GM19025 (cell line): ENCODE results near the gene TSC2.
"Not testable (repeated sequence)": the region's sequence is repeated elsewhere in the genome, so short reads cannot be mapped to it uniquely, and the experiment has no call there.

Experiments used
- ATAC-seq: cut with Tn5 transposase; IDR thresholded peaks from one replicate; pipeline ENCODE4 v1.9.1; 2021; ENCODE audit warnings: mild to moderate bottlenecking, low read depth, moderate library complexity; ENCODE audit not compliant: unreplicated experiment

Gene TSC2

DNA sequence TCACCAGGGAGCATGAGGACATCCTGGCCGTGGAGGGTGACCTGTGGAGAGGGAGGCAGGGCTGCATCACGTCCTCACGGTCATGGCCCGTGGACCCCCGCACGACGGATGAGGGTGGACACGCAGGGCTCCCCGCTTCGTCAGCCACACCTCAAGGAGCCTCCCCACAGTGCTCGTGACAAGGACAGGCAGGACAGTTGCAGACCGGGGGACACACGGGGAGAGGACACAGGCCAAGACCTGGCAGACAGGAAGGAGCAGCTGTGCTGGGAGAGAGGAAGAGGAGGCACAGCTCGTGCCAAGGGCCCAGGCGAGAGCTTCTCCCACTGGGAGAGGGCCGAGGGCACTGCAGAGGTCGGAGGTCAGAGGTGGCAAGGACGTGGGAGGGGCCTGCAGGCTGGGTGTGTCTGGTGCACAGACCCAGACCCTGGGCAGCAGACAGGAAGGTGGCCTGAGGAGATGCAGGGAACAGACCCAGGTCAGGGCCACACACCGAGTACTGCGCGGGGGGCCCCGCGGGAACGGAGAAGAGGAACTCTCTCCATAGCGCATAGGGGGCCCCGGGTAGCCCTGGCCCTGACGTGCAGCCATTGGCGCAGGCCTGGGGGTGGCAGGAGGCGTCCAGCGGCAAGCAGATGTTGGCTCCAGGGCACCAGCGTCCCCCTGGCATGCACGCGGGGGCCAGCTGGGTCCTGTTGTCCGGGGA lies 67.3 kb downstream of the TSC2 start:
- not testable (repeated sequence) for ATAC-seq

DNA sequence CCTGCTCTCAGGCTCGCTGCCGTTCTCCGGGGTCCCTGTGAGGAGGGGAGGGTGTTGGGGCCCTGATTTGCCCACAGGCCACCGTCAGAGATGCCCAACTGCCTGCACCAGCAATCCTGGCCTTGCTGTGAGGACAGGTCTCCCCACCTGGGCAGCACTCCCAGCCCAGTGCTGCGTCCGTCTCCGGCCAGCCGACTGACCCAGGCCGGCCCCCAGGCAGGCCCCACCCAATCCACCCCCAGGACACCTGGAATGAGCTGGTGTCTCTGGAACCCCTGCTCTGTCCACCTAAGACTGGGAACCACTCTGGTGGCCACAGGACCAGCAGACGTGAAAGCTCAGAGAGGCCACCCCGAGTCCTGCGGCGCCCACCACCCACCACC lies 67.8 kb downstream of the TSC2 start:
- no peak for ATAC-seq

DNA sequence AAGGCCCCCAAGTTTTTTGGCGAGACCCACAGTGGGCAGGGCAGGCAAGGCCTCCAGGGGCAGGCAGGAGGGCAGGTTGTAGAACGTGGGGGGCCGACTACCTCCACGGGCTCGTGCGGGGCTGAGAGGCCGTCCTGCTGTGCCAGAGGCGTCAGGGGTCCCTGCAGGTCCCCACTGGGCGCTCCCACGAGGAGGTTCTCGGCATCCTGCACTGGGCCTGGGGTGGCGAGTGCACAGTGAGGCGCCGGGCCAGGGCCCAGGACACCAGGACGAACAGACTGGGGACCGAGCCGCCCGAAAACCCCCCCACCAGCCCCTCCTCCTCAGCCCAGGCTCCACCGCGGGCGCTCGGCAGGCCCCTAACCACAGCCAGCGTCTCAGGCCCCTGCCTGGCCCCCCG lies 68.6 kb downstream of the TSC2 start:
- not testable (repeated sequence) for ATAC-seq

DNA sequence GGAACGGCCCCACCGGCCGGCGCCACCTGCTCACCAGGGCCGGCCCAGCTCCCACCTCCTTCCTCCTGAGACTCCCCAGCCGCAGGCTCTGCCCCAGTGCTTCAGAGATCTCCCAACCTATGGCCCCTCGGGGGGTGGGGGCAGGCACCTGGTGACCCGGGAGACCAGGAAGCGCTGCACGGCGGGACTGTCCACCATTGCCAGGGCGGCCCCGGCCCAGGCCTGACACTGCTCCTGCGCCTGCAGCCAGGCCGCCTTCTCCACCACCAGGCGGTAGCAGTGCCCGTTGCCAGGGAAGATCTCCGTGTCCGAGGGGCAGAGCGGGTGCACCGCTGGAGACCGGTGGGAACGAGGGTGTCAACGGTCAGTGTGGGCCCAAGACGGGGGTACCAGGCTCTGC lies 69.6 kb downstream of the TSC2 start:
- ATAC-seq = not testable (repeated sequence)

DNA sequence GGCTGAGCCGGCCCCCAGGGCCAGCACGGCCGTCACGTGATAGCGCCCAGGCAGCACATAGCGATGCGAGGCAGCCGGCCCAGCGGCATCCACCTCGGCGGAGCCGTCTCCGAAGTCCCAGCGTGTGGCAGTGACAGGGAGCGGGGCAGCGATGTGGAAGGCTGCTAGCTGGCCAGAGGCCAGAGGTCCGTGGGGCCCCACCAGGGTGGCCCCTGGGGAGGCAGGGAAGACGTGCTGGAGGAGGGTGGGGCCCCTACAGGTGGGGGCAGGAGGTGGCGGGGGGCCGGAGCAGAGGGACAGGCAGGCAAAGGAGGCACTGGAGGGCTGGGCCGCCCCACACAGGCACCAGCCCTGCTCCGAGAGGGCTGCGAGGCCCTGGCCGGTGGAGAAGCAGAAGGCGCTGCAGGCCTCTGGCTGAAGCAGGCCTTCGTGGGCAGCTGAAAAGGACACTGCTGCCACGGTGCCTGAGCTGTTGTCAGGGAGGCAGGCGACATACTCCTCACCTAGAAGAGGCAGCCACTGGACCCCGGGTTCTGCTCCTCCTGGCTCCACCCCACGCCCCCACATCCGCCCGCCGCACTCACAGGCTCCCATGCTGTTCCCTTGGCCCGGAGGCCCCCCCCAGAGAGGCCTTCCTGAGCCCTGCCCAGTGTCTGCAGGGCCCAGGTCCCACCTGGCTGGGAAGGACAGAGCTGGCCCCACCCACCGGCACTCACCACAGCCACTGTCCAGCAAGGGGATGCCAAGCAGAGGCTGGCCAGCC lies 70.4 kb downstream of the TSC2 start:
- not testable (repeated sequence) for ATAC-seq

DNA sequence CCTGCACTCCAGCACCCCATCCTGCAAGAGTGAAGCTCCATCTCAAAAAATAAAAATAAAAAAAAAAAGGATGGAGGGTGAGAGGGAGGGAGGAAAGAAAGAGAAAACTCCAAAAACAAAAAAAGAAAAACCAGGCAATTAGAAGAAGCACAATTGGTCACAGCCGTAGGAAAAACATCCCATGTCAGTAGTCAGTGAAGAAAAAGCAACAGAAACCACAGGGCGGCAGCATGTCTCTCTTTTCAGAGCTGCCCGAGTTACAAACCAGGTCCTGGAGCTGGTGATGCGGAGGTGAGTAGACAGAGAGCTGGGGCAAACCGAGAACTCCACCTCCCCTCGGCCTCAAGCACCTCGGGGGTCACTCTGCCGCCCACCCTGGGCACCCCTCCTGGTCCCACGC lies 73.5 kb downstream of the TSC2 start:
- not testable (repeated sequence) for ATAC-seq

DNA sequence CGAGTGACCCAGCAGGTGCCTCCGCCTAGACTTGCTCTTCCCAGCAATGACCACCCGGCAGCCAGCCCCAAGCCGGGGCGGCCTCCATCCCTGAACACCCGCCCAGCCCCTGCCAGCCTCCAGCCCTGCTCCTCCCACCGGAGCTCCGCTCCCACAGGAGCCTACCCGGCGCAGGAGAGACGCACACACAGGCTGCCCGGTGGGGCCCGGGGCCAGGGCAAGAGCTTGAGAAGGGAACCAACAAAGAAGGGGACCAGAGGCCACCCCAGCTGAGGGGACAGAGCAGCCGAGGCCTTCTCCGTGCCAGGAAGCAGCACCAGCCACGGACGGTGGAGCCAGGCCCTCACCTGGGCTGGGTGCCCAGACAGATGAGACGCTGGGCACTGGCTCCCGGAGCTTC lies 74.1 kb downstream of the TSC2 start:
- no peak for ATAC-seq

DNA sequence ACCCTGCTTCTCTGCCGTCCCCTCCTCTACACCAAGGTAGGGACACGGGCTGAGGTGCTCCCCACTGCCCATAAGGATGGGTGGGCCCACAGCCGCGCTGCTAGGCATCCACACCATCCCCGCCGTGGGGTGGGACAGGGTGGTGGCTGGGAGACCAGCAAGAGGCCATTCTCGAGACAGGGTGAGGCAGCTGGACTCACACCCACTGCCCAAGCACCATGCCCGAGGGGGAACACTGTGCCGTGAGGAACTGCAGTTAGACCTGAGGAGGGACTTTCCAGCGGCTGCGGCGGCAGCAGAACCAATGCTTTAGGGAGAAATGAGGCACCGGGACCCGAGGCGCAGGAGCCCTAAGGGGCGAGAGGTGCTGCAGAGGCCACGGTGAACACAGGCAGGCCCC lies 74.6 kb downstream of the TSC2 start:
- ATAC-seq = no peak

DNA sequence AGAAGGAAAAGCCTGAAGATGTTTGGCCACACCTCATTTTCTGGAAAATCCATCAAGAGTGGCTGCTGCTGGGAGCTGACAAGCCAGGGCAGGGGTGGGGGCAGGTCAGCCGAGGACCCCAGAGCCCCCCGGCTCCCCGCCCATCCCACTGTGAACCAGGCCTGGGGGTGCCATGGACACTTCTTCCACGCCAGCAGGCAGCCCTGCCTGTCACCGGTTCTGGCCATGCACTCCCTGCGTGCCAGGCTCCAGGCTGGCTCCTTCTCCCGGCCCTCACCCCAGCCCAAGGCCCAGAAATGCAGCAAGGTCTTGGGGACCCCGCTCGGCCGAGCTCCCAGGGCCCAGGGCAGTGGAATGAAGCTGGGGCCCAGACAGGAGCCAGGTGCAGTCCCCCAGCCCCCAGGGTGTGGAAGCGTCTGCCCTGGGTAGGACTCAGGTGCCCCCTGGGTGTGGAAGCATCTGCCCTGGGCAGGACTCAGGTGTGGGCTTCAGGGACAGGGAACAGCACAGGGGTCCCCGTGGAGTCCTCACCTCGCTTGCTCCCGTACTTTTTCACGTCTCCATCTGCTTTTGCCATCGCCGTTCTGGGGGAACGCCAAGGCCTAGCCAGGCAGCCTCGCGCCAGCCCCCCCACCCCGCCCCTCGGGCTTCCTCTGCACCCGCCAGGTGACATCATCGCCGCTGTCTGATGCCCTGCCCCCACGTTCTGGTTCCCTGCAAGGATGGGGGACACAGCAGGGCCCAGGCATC lies 75.3 kb downstream of the TSC2 start:
- ATAC-seq = not testable (repeated sequence)

DNA sequence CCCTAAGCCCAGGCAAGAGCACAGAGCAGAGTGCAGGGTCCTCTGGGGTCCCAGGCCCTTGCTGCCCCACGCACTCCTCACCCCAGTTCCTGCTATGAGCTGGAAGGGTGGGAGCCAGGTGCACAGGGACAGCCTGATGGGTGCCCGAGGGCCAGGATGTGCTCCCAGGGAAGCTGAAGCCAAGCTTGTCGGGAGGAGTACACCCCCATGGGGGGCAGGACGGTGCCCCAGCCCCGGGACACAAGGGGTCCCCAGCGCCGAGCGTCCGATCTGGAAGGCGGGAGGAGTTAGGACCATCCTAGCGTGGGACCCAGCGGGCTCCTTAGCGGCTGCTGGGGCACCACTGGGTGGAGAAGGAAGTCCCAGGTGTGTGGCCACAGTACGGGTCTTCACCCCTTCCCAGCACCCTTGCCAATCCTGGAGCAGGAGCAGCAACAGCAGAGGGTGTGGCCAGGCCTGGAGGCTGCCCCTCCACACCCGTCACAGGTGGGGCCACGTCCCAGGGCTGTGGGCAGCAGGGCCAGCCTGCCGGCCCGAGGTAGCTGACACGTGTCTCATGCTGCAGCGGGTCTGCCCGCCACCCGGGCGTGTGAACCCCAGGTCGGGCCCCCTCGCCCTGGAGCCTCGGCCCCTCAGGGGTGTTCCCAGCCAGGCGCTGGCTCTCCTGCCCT lies 76.1 kb downstream of the TSC2 start:
- ATAC-seq = not testable (repeated sequence)

DNA sequence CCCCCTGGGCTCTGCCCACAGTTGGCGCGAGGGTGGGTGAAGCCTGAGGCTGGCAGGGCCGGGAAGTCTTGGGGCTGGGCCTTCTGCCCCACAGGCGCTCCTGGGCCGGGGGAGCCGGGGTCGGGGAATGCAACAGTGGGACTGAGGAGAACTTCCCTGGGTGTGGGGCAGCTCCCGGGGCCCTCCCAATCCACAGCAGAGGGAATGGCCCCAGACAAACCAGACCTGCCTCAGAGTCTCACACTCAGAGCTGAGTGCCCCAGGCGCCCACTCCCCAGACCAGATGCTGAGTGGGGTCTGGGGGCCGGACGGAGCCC lies 76.5 kb downstream of the TSC2 start:
- not testable (repeated sequence) for ATAC-seq

DNA sequence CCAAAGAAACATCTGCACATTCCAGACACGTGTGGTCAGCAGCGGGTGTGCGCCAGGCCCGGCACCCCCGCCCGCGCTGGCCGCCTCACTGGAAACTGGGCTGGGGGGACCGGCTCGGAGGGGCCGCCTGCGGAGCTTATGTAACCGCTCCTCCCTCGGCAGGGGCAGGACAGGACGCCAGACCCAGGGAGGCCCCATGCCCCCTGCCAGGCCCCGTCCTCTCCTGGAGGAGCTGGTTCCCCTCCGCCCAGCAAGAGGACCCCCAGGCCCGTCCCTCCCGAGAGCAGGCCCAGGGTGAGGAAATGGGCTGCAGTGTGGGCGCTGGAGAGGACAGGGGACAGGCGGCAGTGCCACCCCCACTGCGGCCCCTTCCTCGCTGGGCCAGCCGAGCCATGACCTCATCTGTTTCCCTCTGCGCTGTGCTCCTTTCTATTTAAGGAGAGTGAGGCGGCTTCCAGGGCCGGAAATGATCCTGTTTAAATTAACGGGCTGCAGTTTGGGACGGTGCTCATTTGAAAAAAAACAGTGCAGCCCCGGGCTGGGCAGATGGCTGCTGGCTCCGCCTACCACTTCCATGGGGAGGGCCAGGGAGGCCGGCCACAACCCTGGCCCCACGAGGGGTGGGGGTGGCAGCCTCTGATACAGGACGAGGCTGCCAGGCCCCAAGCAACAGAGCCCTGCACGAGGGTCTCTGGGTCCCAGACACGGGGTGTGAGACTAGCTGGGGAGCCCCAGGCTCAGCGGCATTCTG lies 77.1 kb downstream of the TSC2 start:
- not testable (repeated sequence) for ATAC-seq

DNA sequence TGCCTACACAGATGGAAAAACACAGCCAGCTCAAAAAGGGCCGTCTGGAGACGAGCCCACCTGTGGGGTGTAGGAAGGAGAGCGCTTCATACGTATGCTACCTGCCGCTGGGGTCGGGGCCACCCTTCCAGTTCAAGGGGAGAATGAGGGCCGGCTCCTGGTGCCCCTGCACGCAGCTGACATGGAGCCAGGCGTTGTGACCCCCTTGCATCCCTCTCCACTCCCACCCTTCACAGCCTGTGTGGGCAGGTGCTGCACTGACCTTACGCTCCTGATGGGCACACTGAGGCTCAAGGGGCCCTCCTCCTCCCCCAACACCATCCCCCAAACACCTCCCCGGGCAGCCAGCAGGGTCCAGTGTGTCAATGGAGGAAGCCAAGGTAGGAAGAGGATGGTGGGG lies 77.8 kb downstream of the TSC2 start:
- not testable (repeated sequence) for ATAC-seq

DNA sequence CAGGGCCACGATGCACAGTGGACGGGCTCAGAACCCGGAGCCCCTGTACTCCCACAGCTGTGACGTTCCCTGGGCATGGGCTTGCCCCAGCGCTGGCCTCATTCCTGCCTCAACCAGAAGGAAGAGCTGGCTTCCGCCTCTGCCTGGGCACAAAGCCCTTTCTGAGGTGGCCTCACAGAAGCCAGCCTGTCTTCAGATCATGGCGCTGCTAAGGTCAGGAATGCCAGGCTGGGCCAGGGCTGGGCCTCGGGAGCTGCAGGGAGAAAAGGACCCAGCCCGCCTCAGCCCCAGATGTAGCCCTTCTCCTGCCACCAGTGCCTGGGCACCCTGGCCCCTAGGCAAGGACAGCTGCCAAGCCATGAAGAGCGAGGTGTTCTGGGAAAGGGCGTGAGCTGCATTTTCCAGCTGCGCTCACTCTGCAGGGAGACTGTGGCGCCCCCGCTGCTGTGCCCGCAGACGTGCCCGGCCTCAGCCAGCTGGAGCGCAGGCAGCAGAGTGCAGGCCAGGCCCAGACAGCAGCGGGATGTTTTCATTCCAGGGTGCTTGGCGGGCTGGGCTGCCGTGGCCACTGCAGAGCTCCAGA lies 78.5 kb downstream of the TSC2 start:
- not testable (repeated sequence) for ATAC-seq

DNA sequence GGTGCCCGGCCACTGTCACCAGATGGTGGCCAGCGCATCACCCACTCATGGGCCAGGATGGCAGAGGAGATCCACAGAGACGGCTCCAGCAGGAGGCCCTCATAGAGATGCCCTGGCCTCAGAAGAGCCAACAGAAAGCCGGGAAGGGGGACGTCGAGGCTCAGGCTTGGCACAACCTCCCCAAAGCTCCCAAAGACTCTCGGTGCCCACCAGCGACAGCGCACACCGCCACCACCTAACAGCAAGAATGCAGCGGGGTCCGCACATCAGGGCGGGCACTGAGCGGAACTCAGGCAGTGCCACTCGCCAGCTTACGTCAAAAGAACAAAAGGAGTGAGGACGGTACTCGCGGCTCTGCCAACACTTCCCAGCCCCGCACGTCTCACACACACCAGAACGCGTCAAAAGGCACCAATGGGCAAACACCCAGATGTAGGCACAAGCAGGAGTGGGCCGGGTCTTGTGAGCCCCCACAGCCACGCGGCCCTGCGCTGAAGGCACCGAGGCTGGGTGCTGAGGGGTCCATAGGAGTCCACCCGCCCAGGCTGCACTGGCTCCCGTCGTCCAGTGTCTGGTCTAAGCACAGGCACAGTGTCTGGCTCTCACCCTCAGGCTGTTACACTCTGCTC lies 79.3 kb downstream of the TSC2 start:
- not testable (repeated sequence) for ATAC-seq

DNA sequence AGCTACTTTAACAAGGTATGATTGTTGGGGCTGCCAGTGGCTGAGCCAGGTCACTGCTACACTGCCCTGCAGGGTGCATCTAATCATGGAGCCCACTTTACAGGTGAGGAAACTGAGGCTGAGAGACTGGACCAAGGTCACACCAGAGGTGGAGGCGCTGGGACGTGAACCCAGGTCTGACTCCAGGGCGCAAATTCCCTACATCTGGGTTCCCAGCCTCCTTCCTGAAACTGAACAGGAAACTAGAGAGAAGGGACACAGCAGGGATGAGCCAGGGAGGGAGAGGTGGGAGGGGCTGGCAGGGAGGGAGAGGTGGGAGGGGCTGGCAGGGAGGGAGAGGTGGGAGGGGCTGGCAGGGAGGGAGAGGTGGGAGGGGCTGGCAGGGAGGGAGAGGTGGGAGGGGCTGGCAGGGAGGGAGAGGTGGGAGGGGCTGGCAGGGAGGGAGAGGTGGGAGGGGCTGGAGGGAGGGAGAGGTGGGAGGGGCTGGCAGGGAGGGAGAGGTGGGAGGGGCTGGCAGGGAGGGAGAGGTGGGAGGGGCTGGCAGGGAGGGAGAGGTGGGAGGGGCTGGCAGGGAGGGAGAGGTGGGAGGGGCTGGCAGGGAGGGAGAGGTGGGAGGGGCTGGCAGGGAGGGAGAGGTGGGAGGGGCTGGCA lies 80.0 kb downstream of the TSC2 start:
- not testable (repeated sequence) for ATAC-seq

DNA sequence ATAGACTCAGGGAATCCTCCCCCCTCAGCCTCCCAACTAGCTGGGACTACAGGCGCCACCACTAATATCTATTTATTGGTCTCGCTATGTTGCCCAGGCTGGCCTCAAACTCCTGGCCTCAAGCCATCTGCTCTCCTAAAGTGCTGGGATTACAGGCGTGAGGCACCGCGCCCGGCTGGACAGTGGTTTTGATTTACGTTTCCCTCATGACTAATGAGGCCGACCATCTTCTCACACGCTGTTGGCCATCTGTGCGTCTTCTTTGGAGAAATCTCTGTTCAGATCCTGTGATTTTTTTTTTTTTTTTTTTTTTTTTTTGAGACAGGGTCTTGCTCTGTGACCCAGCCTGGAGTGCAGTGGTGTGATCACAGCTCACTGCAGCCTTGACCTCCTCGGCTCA lies 81.5 kb downstream of the TSC2 start:
- ATAC-seq = not testable (repeated sequence)

DNA sequence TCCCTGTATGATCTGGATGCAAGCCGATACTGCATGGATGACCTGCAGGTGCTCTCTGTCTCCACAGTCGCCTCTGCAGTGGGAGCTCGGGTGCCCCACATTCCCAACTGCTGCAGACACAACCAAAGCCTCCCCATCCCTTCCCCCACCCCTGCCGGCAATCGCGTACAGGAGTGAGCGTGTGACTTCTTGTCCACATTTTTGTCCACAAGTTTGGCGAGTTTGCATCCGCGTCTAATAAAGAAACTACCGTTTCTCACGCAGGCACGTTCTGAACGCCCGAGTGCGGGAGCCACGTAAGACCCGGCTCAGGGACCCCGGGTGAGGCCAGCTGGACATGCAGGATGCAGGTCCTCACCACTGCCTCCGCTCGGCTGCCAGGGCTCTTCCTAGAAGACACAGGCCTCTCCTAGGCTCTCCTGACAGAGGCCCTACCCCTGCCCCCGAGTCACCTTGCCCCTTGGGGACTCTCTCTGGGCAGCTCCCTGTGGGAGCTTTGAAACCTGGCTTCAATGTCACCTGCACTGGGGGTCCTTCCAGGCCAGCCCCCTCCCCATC lies 82.2 kb downstream of the TSC2 start:
- not testable (repeated sequence) for ATAC-seq

DNA sequence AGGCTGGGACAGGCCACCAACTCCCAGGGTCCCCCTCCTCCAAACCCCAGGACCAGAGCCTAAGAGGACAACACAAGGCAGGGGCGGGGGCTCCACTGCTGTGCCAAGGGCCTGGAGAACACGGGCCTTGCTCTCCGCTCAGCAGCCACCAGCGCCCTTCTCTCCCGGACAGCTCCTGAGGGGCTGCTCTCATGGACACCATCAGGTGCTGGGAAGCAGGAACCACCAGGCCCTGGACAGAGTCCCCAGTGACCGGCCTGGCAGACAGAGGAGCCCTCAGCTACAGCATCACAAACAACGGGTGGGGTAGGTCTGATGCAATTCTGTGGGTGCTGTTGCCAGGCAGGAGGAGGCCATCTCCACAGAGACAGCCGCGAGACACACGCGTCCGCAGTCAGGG lies 86.0 kb downstream of the TSC2 start:
- not testable (repeated sequence) for ATAC-seq
